ENCODE measurements around the gene CD36. TPM values are rescaled to one million over a fixed set of nuclear protein-coding genes. Genes with fewer than 3 reads are reported as not detected.

Gene CD36
- total and polyA plus RNA-seq, 2 of the 8 experiments (the other 6 are each of a cell fraction or from before 2014, with no cell fraction given) = 0.33 to 0.60 TPM

GRCh38 chr7:80601999-80602398 is 36.4 kb upstream of the CD36 start:
- H3K9ac ChIP-seq (replicated peaks in 1 of 4; ENCODE audit: extremely low read depth in 1 of 4, low read depth in 3 of 4, low read length in 3 of 4) = no peak overlapping the region
- ChIA-PET CTCF (ENCODE audit: partially characterized antibody) (no interaction called here), POLR2A (ENCODE audit: partially characterized antibody) (no interaction called here)
- no peak for FAIRE-seq
- H3K18ac ChIP-seq (ENCODE audit: extremely low read depth, low read length) = no peak overlapping the region
- H3K36me3 ChIP-seq (ENCODE audit: control insufficient read depth in 2 of 4, insufficient read depth in 4 of 4, low read length in 3 of 4) = no peaks in the 10 kb centered on the region
- no peak overlapping the region for H2AFZ ChIP-seq (ENCODE audit: low read length)
- H3K4me3 ChIP-seq (ENCODE audit: extremely low read depth in 1 of 4, insufficient read depth in 2 of 4, low read depth in 3 of 4, low read length in 4 of 4) = no peak overlapping the region
- H2BK15ac ChIP-seq (ENCODE audit: low read length) = no peak overlapping the region
- no peak for TF ChIP-seq SP2 (IDR thresholded peaks at IDR 0.05; ENCODE audit: low read length)
- no peak for TF ChIP-seq ASH2L (IDR thresholded peaks at IDR 0.05; ENCODE audit: low read length)
- TF ChIP-seq MAFK (IDR thresholded peaks at IDR 0.05; ENCODE audit: low read depth, low read length) = no peak
- H3K9me3 ChIP-seq (ENCODE audit: insufficient read depth in 2 of 2, low read depth in 1 of 2, low read length in 1 of 2) = no peaks in the 10 kb centered on the region
- no peaks in the 10 kb centered on the region for H3K79me2 ChIP-seq (ENCODE audit: control insufficient read depth in 1 of 2, insufficient read depth in 2 of 2, low read length in 2 of 2)
- H4K20me1 ChIP-seq (replicated peaks in 1 of 2; ENCODE audit: control insufficient read depth in 1 of 2, insufficient read depth in 2 of 2, low read length in 2 of 2) = no peaks in the 10 kb centered on the region
- no peaks in the 10 kb centered on the region for H3K79me1 ChIP-seq (ENCODE audit: low read depth, low read length)
- H4K5ac ChIP-seq (ENCODE audit: insufficient read length, low read depth, low read length) = no peak overlapping the region
- no peak for DNase-seq (ENCODE audit: low read depth in 1 of 2, low spot score in 2 of 2)
- no peak overlapping the region for H4K91ac ChIP-seq (replicated peaks; ENCODE audit: insufficient read length, low read length)
- H2AK5ac ChIP-seq (ENCODE audit: low read depth, low read length) = no peak overlapping the region
- H2BK5ac ChIP-seq (ENCODE audit: low read depth, low read length) = no peak overlapping the region
- H3K23me2 ChIP-seq (ENCODE audit: low read depth, low read length) = no peaks in the 10 kb centered on the region
- H3K14ac ChIP-seq (ENCODE audit: insufficient read length) = no peak overlapping the region
- H2BK20ac ChIP-seq (ENCODE audit: low read length) = no peak overlapping the region
- no peak overlapping the region for H3K27ac ChIP-seq (ENCODE audit: low read depth, low read length)
- WGBS, 2 experiments (ENCODE audit: extremely low coverage in 1 of 2, insufficient coverage in 1 of 2, insufficient read length in 1 of 2, insufficient replicate concordance in 2 of 2, low coverage in 1 of 2, low lambda C conversion rate in 2 of 2, missing lambda C conversion rate in 1 of 2) = 97% methylated on average over 4 of the region's 4 CpGs; no CpG with 5 or more reads in 1 of the 2 experiments
- no peak overlapping the region for H4K8ac ChIP-seq (ENCODE audit: extremely low read depth, insufficient read depth, low read length)
- no peaks in the 10 kb centered on the region for H3K27me3 ChIP-seq (replicated peaks in 1 of 4; ENCODE audit: control insufficient read depth in 3 of 4, extremely low read depth in 1 of 4, insufficient read depth in 3 of 4, low read length in 3 of 4)
- no peak overlapping the region for H3K56ac ChIP-seq (replicated peaks; ENCODE audit: insufficient read length, low read depth, low read length)
- H3K4me2 ChIP-seq (ENCODE audit: insufficient read depth in 1 of 2, low read depth in 2 of 2, low read length in 2 of 2) = no peak overlapping the region
- no peak overlapping the region for H2BK12ac ChIP-seq (ENCODE audit: low read depth, low read length)
- H3K4me1 ChIP-seq (replicated peaks in 1 of 4; ENCODE audit: control insufficient read depth in 3 of 4, insufficient read depth in 4 of 4, low read length in 3 of 4) = no peaks in the 10 kb centered on the region
- H2BK120ac ChIP-seq (replicated peaks; ENCODE audit: low read depth, low read length) = no peak overlapping the region
- H3K4ac ChIP-seq (replicated peaks; ENCODE audit: insufficient read length, low read depth, low read length) = no peak overlapping the region
- no peak overlapping the region for H3K23ac ChIP-seq (ENCODE audit: insufficient read length)

Data from H1 (cell line).